HG03521 (cell line): ENCODE results near the gene MADD.

ENCODE experiments used
- ATAC-seq: cut with Tn5 transposase; IDR thresholded peaks from one replicate; pipeline ENCODE4 v1.9.1; 2021; ENCODE audit warnings: mild to moderate bottlenecking, moderate library complexity; ENCODE audit not compliant: unreplicated experiment

MADD gene

GRCh38 chr11:47378010-47378835 lies 108.3 kb downstream of the MADD start, which contains the start of gene SPI1:
Gene SPI1 (minus strand): TSS chr11:47378547. CDS start chr11:47378353, 194 bp downstream.
- peak; percentile 83 for ATAC-seq

GRCh38 chr11:47378836-47379170 lies 108.9 kb downstream of the MADD start:
- ATAC-seq = no peak

- no peak for ATAC-seq
These were observed 109.4 kb downstream of the MADD start for GRCh38 chr11:47379317-47379716.
